Pancreas (tissue), 10 donors: ENCODE data around the gene VEGFA. TPM values are rescaled to one million over a fixed set of nuclear protein-coding genes. Genes with fewer than 3 reads are reported as not detected.
A peak's percentile ranks its signal among the peaks of the same experiment; 100 is the strongest.

Experiments
- ATAC-seq, 4 donors: fragments of 200-7000 bp; cut with Tn5 transposase; one replicate each; pipeline versions ENCODE4 v1.8.0 to v1.9.1; 2020; ENCODE audit warnings: mild to moderate bottlenecking in 4 of 4, moderate library complexity in 4 of 4
- DNase-seq, 6 donors: peaks; one replicate each; pipeline ENCODE4 v3.0.0-alpha.2; 2020
- FAIRE-seq: peaks from 2 replicates; lab custom pipeline; 2012; peaks lifted over from hg19 to GRCh38; lab: Jason Lieb, UNC
- H3K27ac ChIP-seq, 4 donors: fragments of 200-600 bp; sonication (generic); 1 replicate in 3 of 4; 2 replicates in 1 of 4; pipeline versions ENCODE4 v1.5.0 to v1.8.0; 2020
- H3K27me3 ChIP-seq, 4 donors: fragments of 200-600 bp; one replicate each; pipeline ENCODE4 v1.8.0; 2021
- H3K36me3 ChIP-seq, 3 donors: fragments of 200-600 bp; sonication (generic) in 1 of 3; one replicate each; pipeline versions ENCODE4 v1.5.0 to v1.8.0; 2020 to 2021
- H3K4me1 ChIP-seq, 3 donors: fragments of 200-600 bp; one replicate each; pipeline ENCODE4 v1.8.0; 2021
- H3K4me3 ChIP-seq, 4 donors: fragments of 200-600 bp; sonication (generic) in 2 of 4; one replicate each; pipeline versions ENCODE4 v1.5.0 to v1.8.0; 2020 to 2021
- H3K9me3 ChIP-seq, 4 donors: fragments of 200-600 bp; one replicate each; pipeline ENCODE4 v1.8.0; 2021
- WGBS, 2 donors: extraction: QIAGEN DNeasy Blood & Tissue Kit; methylation state at CpG; one replicate each; pipeline ENCODE4 v1.1.7; 2013; 5-methylcytosine and 5-hydroxymethylcytosine counted together
- intact Hi-C, 3 donors: fragments of 100-400 bp; cut with DNase I; formaldehyde crosslinking; loops; one replicate each; pipeline versions ENCODE4 v1.11.1 to v1.14.2; 2022
- polyA plus RNA-seq, 2 donors: library from polyadenylated mRNA; stranded (reverse); fragments of 200-250 nt; gene quantifications; one replicate each; pipeline ENCODE4 v1.2.3, GENCODE V29; 2013
- total RNA-seq, 6 donors: library from RNA; stranded (reverse); fragmentation: NEBNext Ultra II Directional in 4 of 6; extraction: Animal tissue kit (Norgen Biotek cat#: 25700) in 4 of 6; gene quantifications; one replicate each; pipeline versions ENCODE4 v1.2.1 to v1.2.4, GENCODE V29; 2021 to 2023
- TF ChIP-seq, protein P1 (sequence below), 4 donors: fragments of 200-600 bp; sonication (generic) in 3 of 4; IDR thresholded peaks; one replicate each; pipeline versions ENCODE4 v1.5.0 to v1.8.0; 2021; ENCODE audit warnings: antibody characterized with exemption in 4 of 4
- donor health status: healthy with polysubstance abuse.
- donor health status: DM: no; HTN: no; CAD: no; lungs with moderate emphysema.
- donor health status: DM: no; HTN: no; CAD: no.
- donor health status: control.
- donor health status: control.
- donor health status: Bipolar disorder and iron deficiency.
- donor health status: DM: yes; HTN: yes; CAD: no.
- donor health status: DM: no; HTN: no; CAD: no.
- donor health status: DM: no; HTN: no; CAD: no.
- donor health status: DM: yes; HTN: yes; CAD: no.

Gene VEGFA
- total and polyA plus RNA-seq, 8 donors, result 55.2 to 206 (median 91.5) TPM

- H3K4me3 ChIP-seq, result no peak overlapping the region
- no peak for ATAC-seq
- H3K4me1 ChIP-seq, result peaks cover 26 to 35% (median 32%) of the 10 kb centered on the region in 3 donors
- FAIRE-seq, result no peak
- H3K27ac ChIP-seq, result peak overlapping the region; percentile 58 to 89 (median 73)
- no peaks in the 10 kb centered on the region for H3K9me3 ChIP-seq
- DNase-seq, result peak in 4 of 6 donors; percentile 17 to 72 (median 40)
- WGBS, 2 donors, result 49 to 58% methylated on average over 16 of the region's 16 CpGs
- H3K36me3 ChIP-seq, result no peaks in the 10 kb centered on the region
- TF ChIP-seq, protein P1, sequence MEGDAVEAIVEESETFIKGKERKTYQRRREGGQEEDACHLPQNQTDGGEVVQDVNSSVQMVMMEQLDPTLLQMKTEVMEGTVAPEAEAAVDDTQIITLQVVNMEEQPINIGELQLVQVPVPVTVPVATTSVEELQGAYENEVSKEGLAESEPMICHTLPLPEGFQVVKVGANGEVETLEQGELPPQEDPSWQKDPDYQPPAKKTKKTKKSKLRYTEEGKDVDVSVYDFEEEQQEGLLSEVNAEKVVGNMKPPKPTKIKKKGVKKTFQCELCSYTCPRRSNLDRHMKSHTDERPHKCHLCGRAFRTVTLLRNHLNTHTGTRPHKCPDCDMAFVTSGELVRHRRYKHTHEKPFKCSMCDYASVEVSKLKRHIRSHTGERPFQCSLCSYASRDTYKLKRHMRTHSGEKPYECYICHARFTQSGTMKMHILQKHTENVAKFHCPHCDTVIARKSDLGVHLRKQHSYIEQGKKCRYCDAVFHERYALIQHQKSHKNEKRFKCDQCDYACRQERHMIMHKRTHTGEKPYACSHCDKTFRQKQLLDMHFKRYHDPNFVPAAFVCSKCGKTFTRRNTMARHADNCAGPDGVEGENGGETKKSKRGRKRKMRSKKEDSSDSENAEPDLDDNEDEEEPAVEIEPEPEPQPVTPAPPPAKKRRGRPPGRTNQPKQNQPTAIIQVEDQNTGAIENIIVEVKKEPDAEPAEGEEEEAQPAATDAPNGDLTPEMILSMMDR (IDR thresholded peaks at IDR 0.05), result no peak
- intact Hi-C loops, result no loop called here
- no peaks in the 10 kb centered on the region for H3K27me3 ChIP-seq
These were observed 55.4 kb downstream of the VEGFA start for GRCh38 chr6:43825187-43826115.

GRCh38 chr6:43826730-43827129, 56.7 kb downstream of the VEGFA start:
- no peak overlapping the region for H3K27ac ChIP-seq
- intact Hi-C loops, result no loop called here
- H3K27me3 ChIP-seq, result no peaks in the 10 kb centered on the region

GRCh38 chr6:43827898-43828297, 57.9 kb downstream of the VEGFA start:
- intact Hi-C loops, result no loop called here
- 60 to 68% methylated on average over 10 of the region's 10 CpGs for WGBS, 2 donors
- ATAC-seq (no peak), FAIRE-seq (no peak), DNase-seq (no peak)
- no peaks in the 10 kb centered on the region for H3K9me3 ChIP-seq
- H3K4me3 ChIP-seq, result no peak overlapping the region
- TF ChIP-seq, protein P1 (IDR thresholded peaks at IDR 0.05), result no peak
- no peaks in the 10 kb centered on the region for H3K27me3 ChIP-seq
- no peak overlapping the region for H3K27ac ChIP-seq
- no peaks in the 10 kb centered on the region for H3K36me3 ChIP-seq
- H3K4me1 ChIP-seq, result peaks cover 28 to 38% (median 28%) of the 10 kb centered on the region in 3 donors

More at GRCh38 chr6:43826730-43827129, 56.7 kb downstream of the VEGFA start:
- WGBS, 2 donors, result 73 to 77% methylated on average over 4 of the region's 4 CpGs
- Histone ChIP-seq H3K9me3 (no peaks in the 10 kb centered on the region), H3K36me3 (no peaks in the 10 kb centered on the region), H3K4me1 (peaks cover 26 to 35% (median 32%) of the 10 kb centered on the region in 3 donors), H3K4me3 (no peak overlapping the region)
- TF ChIP-seq, protein P1 (IDR thresholded peaks at IDR 0.05), result no peak
- ATAC-seq, result no peak
- peak in 1 of 6 donors; percentile 8 for DNase-seq
- no peak for FAIRE-seq

GRCh38 chr6:43828711-43829110, 58.7 kb downstream of the VEGFA start:
- Histone ChIP-seq H3K4me3 (no peak overlapping the region), H3K27me3 (no peaks in the 10 kb centered on the region), H3K4me1 (peaks cover 26 to 39% (median 28%) of the 10 kb centered on the region in 3 donors), H3K27ac (no peak overlapping the region), H3K36me3 (no peaks in the 10 kb centered on the region), H3K9me3 (no peaks in the 10 kb centered on the region)
- TF ChIP-seq, protein P1 (IDR thresholded peaks at IDR 0.05), result no peak
- WGBS, 2 donors, result 83 to 94% methylated on average over 4 of the region's 4 CpGs
- FAIRE-seq, result no peak
- intact Hi-C loops, result no loop called here
- DNase-seq, result no peak
- no peak for ATAC-seq
